ENCODE results near the gene NME3.

Gene NME3

DNA sequence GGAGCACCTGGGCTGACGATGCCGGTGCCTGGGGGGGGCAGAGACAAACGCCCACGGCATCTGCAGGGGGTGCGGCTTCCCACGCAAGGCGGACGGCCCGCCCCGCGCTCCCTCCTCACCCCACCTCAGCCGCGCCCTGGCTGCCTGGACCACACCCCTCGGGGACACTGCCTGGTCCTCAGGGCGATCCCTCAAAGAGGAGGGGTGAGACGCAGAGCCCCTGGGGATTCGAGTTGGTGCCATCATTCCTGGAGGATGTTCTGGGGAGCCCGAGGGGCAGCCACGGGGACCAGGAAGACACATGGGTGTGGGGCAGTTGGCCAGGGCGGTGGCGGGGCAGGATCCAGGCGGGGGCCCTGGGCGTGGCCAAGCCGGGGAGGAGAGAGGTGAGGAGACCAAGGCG lies 18.3 kb upstream of the NME3 start:
- Histone ChIP-seq H3K4me3 (ENCODE audit: low read depth in 1 of 2, low read length in 1 of 2) (no peak overlapping the region), H3K27ac (no peak overlapping the region), H3K9me3 (no peaks in the 10 kb centered on the region), H3K4me1 (ENCODE audit: control insufficient read depth in 1 of 2, insufficient read depth in 1 of 2, low read depth in 1 of 2, low read length in 1 of 2) (no peaks in the 10 kb centered on the region), H3K36me3 (peaks cover 58% of the 10 kb centered on the region), H3K27me3 (no peaks in the 10 kb centered on the region)
- TF ChIP-seq, protein P1, sequence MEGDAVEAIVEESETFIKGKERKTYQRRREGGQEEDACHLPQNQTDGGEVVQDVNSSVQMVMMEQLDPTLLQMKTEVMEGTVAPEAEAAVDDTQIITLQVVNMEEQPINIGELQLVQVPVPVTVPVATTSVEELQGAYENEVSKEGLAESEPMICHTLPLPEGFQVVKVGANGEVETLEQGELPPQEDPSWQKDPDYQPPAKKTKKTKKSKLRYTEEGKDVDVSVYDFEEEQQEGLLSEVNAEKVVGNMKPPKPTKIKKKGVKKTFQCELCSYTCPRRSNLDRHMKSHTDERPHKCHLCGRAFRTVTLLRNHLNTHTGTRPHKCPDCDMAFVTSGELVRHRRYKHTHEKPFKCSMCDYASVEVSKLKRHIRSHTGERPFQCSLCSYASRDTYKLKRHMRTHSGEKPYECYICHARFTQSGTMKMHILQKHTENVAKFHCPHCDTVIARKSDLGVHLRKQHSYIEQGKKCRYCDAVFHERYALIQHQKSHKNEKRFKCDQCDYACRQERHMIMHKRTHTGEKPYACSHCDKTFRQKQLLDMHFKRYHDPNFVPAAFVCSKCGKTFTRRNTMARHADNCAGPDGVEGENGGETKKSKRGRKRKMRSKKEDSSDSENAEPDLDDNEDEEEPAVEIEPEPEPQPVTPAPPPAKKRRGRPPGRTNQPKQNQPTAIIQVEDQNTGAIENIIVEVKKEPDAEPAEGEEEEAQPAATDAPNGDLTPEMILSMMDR (IDR thresholded peaks at IDR 0.05) = no peak

DNA sequence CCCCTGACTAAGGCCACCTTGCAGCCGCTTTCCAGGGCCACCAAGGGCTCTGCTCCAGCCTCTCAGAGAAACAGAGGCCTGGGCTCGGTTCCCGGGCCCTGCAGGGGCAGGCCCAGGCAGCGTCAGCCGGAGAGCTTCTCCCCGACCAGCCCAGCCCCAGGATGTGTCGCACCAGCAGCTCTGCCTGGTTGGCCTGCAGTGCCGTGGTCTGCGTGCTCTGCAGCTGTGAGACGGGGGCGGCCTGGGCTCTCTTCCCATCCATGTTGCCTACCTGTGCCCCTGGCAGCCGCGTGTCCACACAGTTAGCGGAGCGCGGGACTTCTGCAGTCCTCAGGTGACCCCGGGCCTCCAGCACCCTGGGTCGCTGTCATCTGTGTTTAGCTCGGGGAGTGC lies 17.4 kb upstream of the NME3 start:
- peaks cover 1 to 5% of the 10 kb centered on the region in 2 experiments for H3K4me1 ChIP-seq (ENCODE audit: control insufficient read depth in 1 of 2, insufficient read depth in 1 of 2, low read depth in 1 of 2, low read length in 1 of 2)
- TF ChIP-seq, protein P1 (IDR thresholded peaks at IDR 0.05) = no peak
- H3K27ac ChIP-seq = no peak overlapping the region
- H3K9me3 ChIP-seq = no peaks in the 10 kb centered on the region
- H3K4me3 ChIP-seq (ENCODE audit: low read depth in 1 of 2, low read length in 1 of 2) = no peak overlapping the region
- no peaks in the 10 kb centered on the region for H3K27me3 ChIP-seq
- H3K36me3 ChIP-seq = peaks cover 58% of the 10 kb centered on the region

DNA sequence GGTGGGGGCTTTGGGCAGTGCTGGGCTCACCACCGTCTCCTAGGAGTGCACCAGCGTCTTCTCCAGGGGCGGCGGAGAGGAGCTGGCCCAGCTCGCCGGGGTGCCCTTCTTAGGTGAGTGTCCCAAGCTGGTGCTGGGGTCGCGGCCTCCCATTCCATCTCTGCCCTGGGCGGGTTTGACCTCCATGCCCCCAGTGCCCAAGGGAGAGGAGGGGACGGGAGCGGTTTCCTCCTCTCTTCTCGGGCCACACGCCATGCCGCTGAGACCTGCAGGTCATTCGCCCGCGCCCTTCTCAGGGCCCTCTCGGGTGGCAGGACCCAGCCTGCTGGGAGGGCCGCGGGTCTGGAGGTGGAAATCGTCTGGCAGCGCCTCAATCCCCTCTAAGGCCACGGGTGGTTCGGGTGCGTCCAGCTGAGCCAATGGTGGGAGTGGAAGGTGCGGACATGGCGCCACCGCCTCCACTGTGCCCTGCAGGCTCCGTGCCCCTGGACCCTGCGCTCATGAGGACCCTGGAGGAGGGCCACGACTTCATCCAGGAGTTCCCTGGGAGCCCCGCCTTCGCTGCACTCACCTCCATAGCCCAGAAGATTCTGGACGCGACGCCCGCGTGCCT lies 16.9 kb upstream of the NME3 start:
- Histone ChIP-seq H3K27me3 (no peaks in the 10 kb centered on the region), H3K9me3 (no peaks in the 10 kb centered on the region), H3K36me3 (peaks cover 58% of the 10 kb centered on the region), H3K4me3 (ENCODE audit: low read depth in 1 of 2, low read length in 1 of 2) (no peak overlapping the region), H3K4me1 (ENCODE audit: control insufficient read depth in 1 of 2, insufficient read depth in 1 of 2, low read depth in 1 of 2, low read length in 1 of 2) (peaks cover 6 to 10% of the 10 kb centered on the region in 2 experiments), H3K27ac (no peak overlapping the region)
- TF ChIP-seq, protein P1 (IDR thresholded peaks at IDR 0.05) = no peak

GRCh38 chr16:1787322-1788094 lies 16.2 kb upstream of the NME3 start:
- TF ChIP-seq, protein P1 (IDR thresholded peaks at IDR 0.05) = no peak
- no peak overlapping the region for H3K4me3 ChIP-seq (ENCODE audit: low read depth in 1 of 2, low read length in 1 of 2)
- H3K27ac ChIP-seq = no peak overlapping the region
- H3K9me3 ChIP-seq = no peaks in the 10 kb centered on the region
- H3K27me3 ChIP-seq = no peaks in the 10 kb centered on the region
- peaks cover 57% of the 10 kb centered on the region for H3K36me3 ChIP-seq
- H3K4me1 ChIP-seq (ENCODE audit: control insufficient read depth in 1 of 2, insufficient read depth in 1 of 2, low read depth in 1 of 2, low read length in 1 of 2) = peaks cover 8 to 11% of the 10 kb centered on the region in 2 experiments

DNA sequence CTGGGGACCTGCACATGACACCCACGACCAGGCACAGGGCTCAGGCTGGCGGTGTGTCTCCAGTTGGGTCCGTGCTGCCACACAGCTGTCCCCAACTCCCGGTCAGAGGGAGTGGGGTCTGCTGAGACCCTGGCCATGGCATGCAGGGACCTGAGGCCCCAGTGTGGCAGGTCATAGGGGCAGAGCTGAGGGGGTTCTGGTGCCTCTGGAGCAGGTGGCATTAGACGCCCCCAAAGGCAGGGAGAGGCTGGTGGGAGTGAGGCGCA lies 15.6 kb upstream of the NME3 start:
- H3K4me3 ChIP-seq (ENCODE audit: low read depth in 1 of 2, low read length in 1 of 2) = no peak overlapping the region
- H3K4me1 ChIP-seq (ENCODE audit: control insufficient read depth in 1 of 2, insufficient read depth in 1 of 2, low read depth in 1 of 2, low read length in 1 of 2) = peaks cover 8 to 12% of the 10 kb centered on the region in 2 experiments
- TF ChIP-seq, protein P1 (IDR thresholded peaks at IDR 0.05) = no peak
- H3K9me3 ChIP-seq = no peaks in the 10 kb centered on the region
- H3K27me3 ChIP-seq = no peaks in the 10 kb centered on the region
- H3K36me3 ChIP-seq = peaks cover 52% of the 10 kb centered on the region
- no peak overlapping the region for H3K27ac ChIP-seq
